DMS 273 (cell line): ENCODE results near the gene CCDC85A.
A peak's percentile ranks its signal among the peaks of the same experiment; 100 is the strongest.

Experiments
- DNase-seq: peaks from one replicate; lab custom pipeline; 2025; ENCODE audit not compliant: unreplicated experiment; lab: John Stamatoyannopoulos, UW

CCDC85A gene

GRCh38 chr2:56292951-56293350 is 109.2 kb downstream of the CCDC85A start:
- DNase-seq, result peak; percentile 60

- no peak for DNase-seq
These were observed 111.9 kb downstream of the CCDC85A start for GRCh38 chr2:56295666-56296065.

- peak; percentile 11 for DNase-seq
These were observed 113.9 kb downstream of the CCDC85A start for GRCh38 chr2:56297671-56298070.

- DNase-seq, result peak; percentile 5
These were observed 115.4 kb downstream of the CCDC85A start for GRCh38 chr2:56299171-56299691.

- no peak for DNase-seq
These were observed 125.9 kb downstream of the CCDC85A start for GRCh38 chr2:56309626-56310170.

GRCh38 chr2:56313500-56313921 is 129.7 kb downstream of the CCDC85A start:
- peak; percentile 31 for DNase-seq

- DNase-seq, result no peak
These were observed 130.6 kb downstream of the CCDC85A start for GRCh38 chr2:56314371-56314770.

- DNase-seq, result peak; percentile 69
These were observed 131.0 kb downstream of the CCDC85A start for GRCh38 chr2:56314796-56315195.

GRCh38 chr2:56315376-56315775 is 131.6 kb downstream of the CCDC85A start:
- DNase-seq, result peak; percentile 24

GRCh38 chr2:56316011-56316410 is 132.2 kb downstream of the CCDC85A start:
- DNase-seq, result no peak

- DNase-seq, result no peak
These were observed 134.4 kb downstream of the CCDC85A start for GRCh38 chr2:56318147-56318546.

GRCh38 chr2:56325661-56326345 is 142.0 kb downstream of the CCDC85A start:
- DNase-seq, result no peak

GRCh38 chr2:56326346-56326741 is 142.6 kb downstream of the CCDC85A start:
- no peak for DNase-seq

GRCh38 chr2:56331810-56332209 is 148.0 kb downstream of the CCDC85A start:
- DNase-seq, result no peak

- DNase-seq, result no peak
These were observed 150.2 kb downstream of the CCDC85A start for GRCh38 chr2:56333812-56334485.

GRCh38 chr2:56334622-56335021 is 150.8 kb downstream of the CCDC85A start:
- DNase-seq, result no peak

GRCh38 chr2:56335101-56335500 is 151.3 kb downstream of the CCDC85A start:
- no peak for DNase-seq

GRCh38 chr2:56337342-56337741 is 153.6 kb downstream of the CCDC85A start:
- DNase-seq, result peak; percentile 16

GRCh38 chr2:56338232-56338631 is 154.4 kb downstream of the CCDC85A start:
- no peak for DNase-seq

GRCh38 chr2:56344771-56345170 is 161.0 kb downstream of the CCDC85A start:
- DNase-seq, result no peak

- no peak for DNase-seq
These were observed 164.1 kb downstream of the CCDC85A start for GRCh38 chr2:56347881-56348280.
